Fibroblast of pulmonary artery (primary cell): ENCODE measurements around the gene PEMT.

Experiments used
- DNase-seq: peaks from one replicate; pipeline ENCODE4 v3.0.0-alpha.2; 2010; ENCODE audit warnings: low read depth
- H3K4me3 ChIP-seq: replicated peaks from 2 replicates; pipeline ENCODE4 v1.5.1; 2011; ENCODE audit warnings: low read depth, mild to moderate bottlenecking, control low read depth, low read length, moderate library complexity
- TF ChIP-seq, protein P1 (sequence below): IDR thresholded peaks from 2 replicates; pipeline ENCODE4 v1.5.1; 2011; ENCODE audit warnings: mild to moderate bottlenecking, control low read depth, low read length, inconsistent platforms; ENCODE audit errors: missing control alignments

PEMT gene

DNA sequence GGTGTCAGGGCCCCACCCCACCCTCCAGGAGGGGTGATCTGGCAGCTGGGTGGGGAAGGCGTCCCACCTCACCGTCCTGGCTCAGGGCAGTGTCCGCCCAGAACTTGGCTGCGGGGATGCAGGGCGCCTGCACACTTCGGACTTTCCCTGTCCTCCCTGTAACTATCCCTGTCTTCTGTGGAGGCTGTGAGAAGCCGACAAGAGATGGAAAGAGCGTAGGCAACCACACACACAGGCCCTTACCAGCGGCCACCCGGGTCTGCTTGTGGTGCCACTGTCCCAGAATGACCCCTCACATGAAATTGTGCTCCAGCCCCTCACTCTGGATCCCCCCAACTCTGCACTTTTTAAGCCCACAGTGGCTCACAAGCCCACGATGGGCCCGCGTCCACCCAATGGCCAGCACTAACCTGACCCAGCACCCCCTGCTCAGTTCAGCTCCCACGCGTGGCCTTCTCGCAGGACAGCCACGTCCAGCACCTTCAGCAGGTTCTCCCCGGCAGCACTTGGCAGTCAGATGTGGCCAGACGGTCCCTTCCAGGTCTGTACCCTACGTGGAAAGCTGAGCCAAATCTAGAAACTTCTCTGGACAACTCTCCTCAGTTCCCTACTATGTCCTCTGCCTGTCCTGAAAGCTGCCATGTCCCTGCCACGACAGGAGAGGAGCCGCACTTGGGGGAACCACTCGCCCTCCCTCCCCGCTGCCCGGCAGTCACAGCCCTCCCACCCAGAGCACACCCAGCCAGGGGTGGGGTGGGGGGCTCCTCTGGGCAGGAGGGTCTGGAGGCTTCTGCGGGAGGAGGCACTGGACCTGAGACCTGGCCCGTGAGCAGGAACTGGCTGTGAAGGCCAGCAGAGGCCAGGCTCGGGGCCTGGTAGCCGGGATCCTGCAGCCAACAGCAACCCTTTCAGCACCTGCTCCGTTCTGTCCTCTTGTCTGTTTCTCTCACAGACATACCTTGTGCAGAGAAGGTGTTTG is 38.0 kb downstream of the PEMT start:
- no peak overlapping the region for H3K4me3 ChIP-seq
- TF ChIP-seq, protein P1, sequence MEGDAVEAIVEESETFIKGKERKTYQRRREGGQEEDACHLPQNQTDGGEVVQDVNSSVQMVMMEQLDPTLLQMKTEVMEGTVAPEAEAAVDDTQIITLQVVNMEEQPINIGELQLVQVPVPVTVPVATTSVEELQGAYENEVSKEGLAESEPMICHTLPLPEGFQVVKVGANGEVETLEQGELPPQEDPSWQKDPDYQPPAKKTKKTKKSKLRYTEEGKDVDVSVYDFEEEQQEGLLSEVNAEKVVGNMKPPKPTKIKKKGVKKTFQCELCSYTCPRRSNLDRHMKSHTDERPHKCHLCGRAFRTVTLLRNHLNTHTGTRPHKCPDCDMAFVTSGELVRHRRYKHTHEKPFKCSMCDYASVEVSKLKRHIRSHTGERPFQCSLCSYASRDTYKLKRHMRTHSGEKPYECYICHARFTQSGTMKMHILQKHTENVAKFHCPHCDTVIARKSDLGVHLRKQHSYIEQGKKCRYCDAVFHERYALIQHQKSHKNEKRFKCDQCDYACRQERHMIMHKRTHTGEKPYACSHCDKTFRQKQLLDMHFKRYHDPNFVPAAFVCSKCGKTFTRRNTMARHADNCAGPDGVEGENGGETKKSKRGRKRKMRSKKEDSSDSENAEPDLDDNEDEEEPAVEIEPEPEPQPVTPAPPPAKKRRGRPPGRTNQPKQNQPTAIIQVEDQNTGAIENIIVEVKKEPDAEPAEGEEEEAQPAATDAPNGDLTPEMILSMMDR = no peak
- no peak for DNase-seq

DNA sequence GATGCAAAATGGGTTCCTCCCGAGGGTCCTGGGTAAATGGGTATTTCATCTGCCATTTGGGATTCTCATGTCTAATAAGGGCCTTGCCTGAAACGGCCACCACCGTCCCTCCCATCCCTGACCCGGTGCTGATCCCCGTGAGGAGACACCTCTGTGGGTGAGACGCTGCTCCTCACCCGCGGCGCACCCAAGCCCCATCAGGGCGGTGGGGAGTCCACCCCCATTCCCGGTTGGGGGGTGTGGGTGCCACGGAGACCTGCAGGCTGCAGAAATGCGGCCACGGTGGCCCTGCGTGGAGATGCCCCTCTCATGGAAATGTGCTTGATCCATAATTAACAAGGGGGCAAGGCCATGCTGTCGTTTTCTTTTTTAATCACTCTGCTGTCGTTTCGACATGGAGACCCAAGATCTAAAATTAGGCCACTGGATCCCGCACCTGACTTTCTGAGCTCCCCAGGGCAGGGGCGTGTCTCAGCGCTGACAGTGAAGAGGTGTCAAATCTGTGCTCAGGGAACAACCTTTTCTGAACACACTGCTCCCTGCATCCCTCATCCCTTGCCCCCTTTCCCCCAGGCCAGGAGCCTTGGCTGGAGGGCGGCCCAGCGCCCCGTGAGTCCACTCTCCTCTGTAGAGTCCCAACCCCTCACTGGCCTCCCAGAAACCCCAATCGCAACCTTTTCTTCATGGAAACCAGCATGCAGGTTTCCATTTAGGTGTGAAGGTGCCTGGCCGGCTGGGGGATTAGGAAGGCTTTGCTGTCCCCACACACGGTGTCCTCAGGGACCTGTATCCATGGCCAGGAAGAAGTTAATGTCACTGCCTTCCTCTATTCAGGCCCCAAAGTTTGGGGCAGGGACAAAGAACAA is 38.9 kb downstream of the PEMT start:
- H3K4me3 ChIP-seq = no peak overlapping the region
- no peak for DNase-seq
- TF ChIP-seq, protein P1 = no peak

GRCh38 chr17:17551361-17551760 is 40.1 kb downstream of the PEMT start:
- DNase-seq = peak; percentile 15
- H3K4me3 ChIP-seq = no peak overlapping the region
- TF ChIP-seq, protein P1 = no peak

- TF ChIP-seq, protein P1 = no peak
- no peak overlapping the region for H3K4me3 ChIP-seq
- no peak for DNase-seq
These were observed 41.7 kb downstream of the PEMT start for GRCh38 chr17:17549732-17550366.

- TF ChIP-seq, protein P1 = no peak
- no peak overlapping the region for H3K4me3 ChIP-seq
- no peak for DNase-seq
These were observed 43.5 kb downstream of the PEMT start for GRCh38 chr17:17548044-17548443.

DNA sequence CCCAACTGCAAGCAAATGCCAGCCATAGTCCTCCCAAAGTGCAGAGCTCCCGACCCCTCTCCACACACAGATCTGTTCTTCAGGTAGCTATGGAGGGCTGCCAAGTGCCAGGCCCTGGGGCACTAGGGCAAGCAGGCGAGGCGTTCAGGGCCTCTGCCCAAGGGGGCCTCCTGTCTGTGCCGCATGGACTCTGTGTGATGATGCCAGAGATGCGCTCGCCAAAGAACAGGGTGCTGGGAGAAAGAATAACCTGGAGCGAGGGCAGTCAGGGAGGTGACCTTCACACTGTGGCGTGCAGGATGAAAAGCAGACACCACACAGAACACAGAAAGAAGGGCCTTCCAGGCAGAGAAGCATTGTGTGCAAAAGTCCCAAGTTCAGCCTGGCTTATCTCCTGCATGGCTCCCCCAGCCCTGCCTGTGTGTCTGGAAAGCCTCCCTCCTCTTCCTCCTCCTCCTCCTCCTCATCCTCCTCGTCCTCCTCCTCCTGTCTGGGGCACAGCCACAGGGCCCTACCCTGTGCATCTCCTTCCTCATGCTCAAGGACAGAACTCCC is 44.2 kb downstream of the PEMT start:
- no peak for DNase-seq
- TF ChIP-seq, protein P1 = no peak
- H3K4me3 ChIP-seq = no peak overlapping the region
